Transverse colon (tissue), 3 donors: ENCODE data around the gene CLN6.

Experiments
- CTCF ChIP-seq, 5 experiments: fragments of 200-600 bp in 3 of 5; fragments of 450-650 bp in 2 of 5; sonication (generic) in 3 of 5; IDR thresholded peaks; 1 replicate in 2 of 5; 2 replicates in 3 of 5; pipeline ENCODE4 v1.5.1; 2016 to 2017; ENCODE audit warnings: antibody characterized with exemption in 5 of 5, inconsistent platforms in 3 of 5, mild to moderate bottlenecking in 2 of 5, moderate library complexity in 1 of 5
- EP300 ChIP-seq: sonication (generic); formaldehyde crosslinking; IDR thresholded peaks from one replicate; pipeline ENCODE4 v1.6.1; 2017; ENCODE audit warnings: antibody characterized with exemption, low read depth

DNA sequence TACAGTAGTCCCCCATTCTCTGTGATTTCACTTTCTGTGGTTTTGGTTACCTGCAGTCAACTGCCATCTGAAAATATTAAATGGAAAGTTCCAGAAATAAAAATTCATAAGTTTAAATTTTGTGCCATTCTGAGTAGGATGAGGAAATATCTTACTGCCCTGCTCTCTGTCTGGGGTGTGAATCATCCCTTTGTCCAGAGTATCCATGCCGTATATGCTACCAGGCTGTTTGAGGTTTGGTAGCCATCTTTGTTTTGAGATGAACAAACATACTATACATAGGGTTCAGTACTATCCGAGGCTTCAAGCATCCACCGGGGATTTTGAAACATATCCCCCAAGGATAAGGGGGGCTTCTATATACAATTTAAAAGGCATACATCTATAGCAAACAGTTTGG lies 31.7 kb upstream of the CLN6 start:
- no peak for TF ChIP-seq CTCF (IDR thresholded peaks at IDR 0.05)
- TF ChIP-seq EP300, result no peak
